Measurements from ENCODE around the gene R3HCC1L.
A peak's percentile ranks its signal among the peaks of the same experiment; 100 is the strongest.

Gene R3HCC1L

DNA sequence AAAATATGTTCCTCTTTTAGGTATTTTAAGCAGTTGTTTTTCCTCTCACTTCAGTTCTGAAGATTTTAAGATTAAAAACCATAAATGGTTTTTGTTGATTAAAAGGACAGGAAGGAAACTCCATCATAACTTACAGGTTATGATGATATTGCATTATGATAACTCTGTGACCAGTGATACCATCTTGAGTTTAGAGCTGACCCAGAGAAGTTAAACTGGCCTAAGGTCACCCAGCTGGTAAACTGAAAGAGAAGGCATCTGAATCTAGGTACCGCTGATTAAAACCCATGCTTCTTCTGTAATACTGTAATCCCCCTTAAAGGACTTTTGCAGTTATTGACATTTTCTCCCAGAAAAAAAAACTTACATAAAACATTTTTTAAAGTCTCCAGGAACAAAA is 103.9 kb downstream of the R3HCC1L start:
- no peak for DNase-seq

DNA sequence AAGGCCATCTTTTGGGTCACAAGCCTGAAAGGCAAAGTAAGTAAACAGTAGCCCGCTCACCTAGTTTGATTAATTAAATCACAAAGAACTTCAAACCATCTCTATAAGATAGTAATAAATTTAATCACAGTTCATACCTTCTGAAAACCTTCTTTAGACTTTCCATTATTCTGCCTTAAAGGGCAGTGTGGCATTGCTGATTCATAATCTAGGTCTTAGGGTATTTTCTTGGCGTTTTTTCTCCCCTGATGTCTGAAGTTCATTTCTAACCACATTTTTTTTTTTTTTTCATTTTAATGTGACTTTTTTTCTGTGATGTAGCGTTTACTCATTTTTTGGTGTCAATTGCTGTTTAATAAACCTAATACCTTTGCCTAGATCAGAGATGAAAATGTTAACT is 106.1 kb downstream of the R3HCC1L start:
- DNase-seq, result no peak

DNA sequence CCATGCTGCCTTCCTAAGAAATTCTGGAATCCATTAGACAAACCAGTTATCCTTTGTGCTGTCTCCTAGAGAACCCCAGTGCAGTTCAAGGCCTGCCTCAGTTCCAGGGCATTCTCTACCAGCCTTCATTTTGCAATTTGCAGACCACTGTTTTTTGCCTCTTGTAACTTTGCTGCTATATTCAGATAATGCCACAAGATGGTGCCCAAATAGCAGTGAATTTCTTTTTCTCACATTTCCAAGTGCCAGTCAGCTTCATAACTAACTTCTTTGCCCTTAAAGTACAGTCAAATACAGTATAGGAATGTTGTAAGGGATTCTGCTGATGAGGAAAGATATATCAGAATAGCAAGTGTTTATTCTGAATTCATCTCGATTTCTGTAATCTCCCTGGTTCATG is 108.4 kb downstream of the R3HCC1L start:
- DNase-seq, result no peak

DNA sequence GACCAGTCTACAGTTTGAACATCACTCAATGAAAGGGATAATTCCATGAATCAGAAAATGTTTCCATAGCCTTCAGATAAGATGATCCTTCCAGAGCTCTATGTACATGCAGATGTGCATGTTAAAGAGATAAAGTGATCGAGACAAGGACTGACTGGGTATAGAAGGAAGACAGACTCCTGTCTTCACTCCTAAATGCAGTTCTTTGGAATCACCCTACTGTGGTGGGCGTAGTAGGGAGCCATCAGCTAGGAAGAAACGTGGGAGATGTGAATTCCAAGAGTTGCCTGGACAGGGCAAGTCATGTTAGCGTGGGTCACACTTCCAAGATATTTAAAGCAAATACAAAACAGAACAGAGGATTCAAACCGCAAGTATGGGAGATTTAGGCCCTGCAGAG is 109.7 kb downstream of the R3HCC1L start:
- DNase-seq, result no peak

DNA sequence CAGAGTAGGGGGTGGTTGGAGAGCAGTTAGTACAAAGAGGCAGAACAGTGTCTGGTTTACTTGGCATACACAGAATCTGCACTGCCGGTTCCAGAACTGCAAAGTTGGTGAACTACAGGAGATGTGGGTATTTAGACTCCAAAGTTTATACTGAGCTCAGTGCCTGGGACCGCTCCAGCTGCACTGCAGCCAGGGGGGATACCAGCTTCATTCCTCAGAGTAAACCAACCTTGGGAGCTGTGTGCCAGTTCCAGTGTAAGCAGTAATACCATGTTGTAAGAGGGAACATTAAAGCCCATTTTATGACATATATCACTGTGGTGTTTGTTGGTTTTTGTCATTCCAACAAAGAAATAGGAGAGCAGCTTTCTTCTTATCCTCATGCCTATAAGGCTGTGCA is 110.1 kb downstream of the R3HCC1L start:
- no peak for DNase-seq

DNA sequence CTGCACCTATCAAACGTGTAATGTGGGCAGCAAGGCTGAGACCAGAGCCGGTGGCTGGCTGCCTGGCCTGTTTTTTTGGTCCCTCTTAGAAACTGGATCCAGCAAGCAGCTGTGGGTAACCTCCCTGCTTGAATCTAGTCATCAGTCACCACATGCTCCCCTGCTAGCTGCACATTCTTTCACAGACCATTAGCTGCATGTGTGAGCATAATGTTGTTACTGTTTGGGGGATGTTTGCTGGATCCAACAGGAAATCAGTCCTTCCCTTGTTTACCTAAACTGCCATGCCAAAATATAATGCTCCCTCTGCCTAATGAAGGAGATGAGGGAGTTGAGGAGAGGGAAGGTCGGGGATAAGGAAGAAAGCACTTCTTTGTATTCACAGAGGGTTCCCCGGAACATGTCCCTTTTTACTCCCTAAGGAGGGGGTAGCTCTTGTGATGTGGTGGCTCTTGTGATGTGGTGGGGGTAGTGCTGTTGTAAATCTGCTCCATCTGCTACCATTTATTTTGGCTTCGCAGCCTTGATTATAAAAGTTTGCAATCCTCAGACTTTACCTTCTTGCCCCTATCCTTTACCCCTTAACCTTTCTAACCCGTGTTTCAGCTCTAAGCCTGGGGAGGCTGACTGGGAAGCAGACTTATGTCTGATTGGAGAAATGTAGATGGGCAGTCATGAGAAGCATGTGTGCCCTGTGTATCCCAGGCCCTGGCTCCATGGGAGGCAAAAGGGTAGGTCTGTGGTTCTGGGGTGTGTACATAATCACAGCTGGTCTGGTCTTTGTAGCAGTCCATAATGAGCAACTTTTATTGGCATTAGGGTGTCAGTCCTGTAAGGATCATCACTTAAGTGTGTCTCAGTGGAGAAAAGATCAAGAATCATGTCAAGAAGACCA is 112.7 kb downstream of the R3HCC1L start:
- DNase-seq, result no peak

DNA sequence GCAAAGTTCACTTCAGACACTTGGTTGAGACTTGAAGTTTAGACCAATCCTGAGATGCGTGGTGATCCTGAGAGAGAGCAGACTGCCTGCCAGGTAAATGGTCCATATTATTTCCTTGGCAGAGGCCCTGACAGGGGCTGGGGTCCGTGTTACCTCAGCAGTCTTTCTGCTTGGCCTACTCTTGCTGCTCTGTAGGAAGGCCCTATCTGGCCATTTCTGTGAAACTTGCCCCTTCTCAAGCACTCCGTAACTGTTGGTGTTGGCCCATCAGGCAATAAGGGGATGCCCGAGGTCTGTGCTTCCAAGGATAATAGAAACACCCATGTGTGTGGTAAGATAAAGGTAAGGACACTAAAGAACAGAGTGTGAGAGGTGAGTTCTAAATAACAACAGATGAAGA is 113.6 kb downstream of the R3HCC1L start:
- DNase-seq, result no peak

DNA sequence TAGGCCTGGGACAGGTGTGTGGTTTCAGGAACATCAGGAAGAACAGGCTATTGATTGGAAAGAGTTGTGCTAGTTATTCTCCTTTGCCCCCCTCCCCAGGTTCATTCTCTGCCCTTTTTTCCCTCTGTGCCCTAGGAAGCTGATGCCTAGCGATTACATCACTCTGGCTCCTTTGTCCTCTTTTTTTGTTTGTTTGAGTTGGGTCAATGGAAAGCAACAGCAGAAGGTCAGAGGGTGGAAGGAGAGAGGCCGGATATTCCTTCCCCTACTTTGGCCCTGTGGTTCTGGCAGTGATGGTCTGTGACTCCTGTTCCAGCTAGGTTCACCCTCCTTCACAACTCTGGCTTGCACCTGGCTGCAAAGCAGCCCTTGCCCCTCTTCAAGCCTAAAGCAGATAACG is 114.7 kb downstream of the R3HCC1L start:
- no peak for DNase-seq

DNA sequence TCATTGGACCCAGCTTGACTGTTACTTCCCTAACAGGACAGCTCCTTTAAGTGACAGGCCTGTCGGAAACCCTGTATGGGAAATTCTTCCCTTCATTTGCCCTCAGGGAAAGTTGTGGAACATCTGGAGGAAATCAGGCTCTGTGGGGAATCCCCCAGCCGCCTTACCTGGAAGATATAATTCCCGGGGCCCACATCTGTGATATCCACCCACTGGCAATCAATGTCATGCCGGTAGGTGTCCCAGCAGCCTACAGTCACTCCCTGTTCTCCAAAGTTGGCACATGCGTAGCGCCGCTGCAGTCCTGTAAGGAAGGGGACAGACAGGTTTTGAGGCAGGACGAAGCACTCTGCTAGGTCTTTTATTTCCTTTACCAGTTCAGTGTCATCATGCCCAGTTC is 116.9 kb downstream of the R3HCC1L start:
- DNase-seq, result no peak

DNA sequence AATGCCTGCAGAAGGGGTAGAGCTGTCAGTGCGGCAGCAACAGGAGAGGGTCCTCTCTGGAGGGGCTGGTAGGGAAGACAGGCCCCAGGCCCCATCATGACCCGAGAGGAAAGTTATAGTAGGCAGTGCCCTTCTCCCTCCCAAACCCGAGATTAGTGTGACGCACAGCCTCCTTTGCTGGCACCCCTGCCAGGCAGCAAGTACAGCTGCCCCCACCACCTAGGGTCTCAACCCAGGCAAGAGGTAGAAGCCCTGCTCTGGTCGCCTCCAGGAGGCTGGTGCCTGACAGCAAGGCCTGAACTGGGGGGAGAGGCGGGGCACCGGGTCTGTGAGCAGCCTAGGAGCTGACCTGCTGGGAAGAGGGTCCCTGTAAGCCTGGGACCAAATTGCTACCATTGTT is 118.0 kb downstream of the R3HCC1L start:
- DNase-seq, result no peak

DNA sequence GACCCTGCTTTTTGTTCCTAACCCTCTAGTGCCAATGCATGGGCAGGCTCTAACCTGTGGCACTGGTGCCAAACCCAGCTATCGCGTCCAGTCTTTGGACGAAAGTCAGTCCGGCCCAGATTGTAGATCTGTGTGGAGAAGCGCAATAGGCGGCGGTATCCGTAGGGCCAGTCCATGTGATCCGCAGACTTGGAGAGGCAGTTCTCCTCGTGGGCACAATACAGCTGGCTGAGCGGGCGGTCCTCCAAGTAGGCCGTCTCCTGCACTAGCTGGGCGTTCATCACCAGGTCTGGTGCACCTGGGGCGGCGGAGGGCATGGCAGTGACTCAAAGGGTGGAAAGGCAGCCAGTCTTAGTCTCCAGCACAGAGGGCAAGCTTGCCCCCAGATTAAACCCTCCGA is 119.0 kb downstream of the R3HCC1L start:
- DNase-seq, result no peak

DNA sequence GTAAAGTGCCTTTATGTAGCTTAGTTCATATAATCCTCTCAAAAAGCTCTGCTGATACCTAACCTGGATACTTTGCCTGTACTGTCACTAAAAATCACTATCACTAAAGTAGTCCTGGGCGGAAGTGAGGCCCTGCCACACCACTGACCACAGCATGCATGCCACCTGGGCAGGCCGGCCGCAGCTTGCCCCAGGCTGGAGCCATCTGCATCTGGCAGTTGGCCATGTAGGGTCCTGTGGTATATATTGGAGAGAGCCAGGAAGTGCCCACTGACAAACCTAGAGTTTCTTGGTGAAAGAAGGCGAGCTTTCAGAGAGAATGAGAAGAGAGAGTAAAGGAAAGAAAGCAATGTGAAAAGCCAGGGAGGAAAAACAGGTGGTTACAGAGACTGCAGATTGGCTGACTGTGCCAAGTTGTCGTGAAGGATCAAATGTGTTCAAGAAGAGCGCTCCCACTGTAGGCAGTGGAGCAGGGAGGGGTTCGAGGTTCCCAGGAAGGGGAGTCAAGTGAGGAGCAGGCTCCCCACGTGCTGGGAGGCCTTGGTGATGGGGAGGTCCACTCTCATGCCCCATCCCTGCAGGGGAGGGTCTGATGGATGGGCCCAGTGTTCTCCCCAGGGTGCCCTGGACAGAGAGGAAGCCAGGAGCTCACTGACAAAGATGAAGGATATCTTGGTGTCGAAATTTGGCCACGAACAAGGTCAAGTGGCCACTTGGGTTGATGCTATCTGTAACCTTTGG is 119.9 kb downstream of the R3HCC1L start:
- no peak for DNase-seq

DNA sequence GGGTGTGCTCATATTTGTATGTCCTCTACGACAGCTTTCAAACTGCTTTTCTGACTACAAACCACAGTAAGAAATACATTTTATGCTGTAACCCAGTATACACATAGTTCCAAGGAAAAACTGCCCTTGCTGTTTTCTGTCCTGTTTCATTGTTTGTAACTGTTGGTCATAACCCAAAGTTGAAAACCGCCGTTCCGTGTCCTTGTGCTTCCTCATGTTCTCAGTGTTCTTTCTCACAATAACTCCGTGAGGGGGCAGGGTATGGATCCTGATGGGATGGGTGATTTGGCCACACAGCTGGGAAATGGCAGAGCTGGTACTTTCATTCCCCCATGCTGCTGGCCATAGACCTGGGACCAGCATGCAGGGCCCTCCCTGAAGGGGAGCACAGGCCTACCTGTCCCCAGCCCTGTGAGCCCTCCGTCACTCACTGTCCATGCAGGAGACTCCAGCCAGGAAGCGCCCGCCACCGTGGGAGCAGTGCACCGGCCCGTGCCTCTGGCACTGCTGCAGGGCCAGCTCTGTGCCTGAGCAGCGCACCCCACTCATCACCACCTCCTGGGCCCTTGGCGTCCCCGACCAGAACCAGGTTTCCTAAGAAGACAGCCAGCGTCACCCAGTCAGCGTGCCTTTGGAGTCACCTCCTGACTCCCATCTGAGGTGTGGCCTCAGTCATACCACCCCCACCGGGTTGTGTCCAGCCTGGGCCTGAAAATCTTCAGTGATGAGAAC is 120.9 kb downstream of the R3HCC1L start:
- DNase-seq, result no peak

DNA sequence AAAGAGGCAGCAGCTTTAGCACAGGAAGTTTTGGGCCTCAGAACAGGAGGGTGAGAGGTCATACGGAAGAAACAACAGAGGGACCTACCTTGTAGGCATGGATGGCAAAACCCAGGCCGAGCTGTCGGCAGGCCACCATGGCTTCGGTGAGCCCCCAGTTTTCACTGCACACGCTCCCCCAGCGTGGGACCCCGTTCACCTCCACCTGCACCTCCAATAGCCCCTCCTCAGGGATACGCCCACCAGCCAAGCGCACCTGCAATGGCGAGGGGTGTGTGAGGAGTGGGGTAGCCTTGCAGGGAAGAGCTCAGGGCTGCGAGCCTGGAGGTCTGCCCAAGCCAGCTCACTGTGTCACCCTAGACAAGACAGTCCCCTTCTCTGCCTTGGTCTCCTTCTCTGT is 122.2 kb downstream of the R3HCC1L start:
- DNase-seq, result no peak

DNA sequence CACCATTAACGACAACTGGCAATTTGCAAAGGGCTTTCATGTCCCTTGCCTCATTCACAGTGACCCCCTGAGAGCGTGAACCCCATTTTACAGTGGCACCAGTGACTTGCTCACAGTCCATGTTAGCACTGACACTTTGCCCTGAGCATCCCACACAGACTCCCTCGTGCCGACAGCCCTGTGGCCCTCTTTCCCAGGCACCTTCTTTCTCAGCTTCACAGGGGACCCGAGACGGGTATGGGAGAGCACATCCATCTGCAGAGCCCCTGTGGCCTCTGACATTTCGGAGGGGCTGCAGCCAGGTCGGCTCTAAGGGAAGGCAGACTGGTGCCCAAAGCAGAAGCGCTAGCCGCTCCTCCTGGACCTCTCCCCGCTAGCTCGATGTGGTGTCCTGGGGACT is 122.7 kb downstream of the R3HCC1L start:
- DNase-seq, result no peak

DNA sequence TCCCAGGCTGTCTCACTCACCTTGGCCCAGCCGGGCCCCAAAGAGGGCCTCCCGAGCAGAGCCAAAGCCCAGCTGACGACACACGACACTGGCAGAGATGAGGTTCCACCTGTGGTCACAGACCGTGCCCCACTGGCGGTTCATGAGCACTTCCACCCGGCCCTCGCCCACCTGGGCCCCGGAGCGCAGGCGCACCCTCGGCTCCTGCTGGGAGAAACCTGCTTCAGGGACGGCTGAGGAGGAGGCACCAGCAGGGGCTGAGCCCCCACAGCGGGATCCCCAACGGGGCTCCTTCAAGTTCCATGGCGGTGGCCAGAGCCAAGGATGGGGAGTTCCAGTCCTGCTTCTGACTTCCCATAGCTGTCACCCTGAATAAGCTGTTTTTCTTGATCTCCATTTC is 123.5 kb downstream of the R3HCC1L start:
- no peak for DNase-seq

DNA sequence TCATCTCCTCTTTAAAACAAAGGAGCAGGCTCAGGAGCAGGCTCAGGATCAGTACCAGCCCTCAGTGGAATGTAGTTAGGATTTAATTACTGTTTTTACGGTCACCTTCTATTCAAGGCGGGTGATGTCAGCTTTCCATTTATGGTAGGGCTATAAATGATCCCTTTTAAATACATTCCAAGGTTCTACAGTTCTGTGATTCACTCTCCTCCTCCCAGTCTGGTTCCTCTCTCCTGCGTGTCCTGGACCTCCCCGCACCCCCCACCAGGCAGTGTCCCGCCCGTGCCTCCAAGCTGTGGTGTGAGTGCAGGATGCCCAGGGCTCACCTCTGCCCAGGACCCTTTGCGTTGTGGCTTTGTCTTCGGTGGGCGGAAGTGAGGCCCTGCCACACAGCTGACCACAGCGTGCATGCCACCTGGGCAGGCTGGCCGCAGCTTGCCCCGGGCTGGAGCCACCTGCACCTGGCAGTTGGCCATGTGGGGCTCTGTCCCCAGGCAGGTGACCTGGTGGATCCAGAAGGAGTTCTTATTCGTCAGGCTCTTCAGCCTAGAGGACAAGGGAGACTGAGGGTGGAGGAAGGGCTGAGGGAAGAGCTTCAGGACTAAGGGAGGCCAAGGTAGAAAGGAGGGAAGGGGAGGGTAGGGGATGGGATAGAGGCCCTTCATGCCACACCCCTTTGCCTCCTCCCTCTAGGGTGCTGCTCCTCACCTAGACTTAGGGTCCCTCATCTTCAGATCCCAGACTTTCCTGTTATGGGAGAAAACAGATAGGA is 124.4 kb downstream of the R3HCC1L start:
- DNase-seq, result no peak

DNA sequence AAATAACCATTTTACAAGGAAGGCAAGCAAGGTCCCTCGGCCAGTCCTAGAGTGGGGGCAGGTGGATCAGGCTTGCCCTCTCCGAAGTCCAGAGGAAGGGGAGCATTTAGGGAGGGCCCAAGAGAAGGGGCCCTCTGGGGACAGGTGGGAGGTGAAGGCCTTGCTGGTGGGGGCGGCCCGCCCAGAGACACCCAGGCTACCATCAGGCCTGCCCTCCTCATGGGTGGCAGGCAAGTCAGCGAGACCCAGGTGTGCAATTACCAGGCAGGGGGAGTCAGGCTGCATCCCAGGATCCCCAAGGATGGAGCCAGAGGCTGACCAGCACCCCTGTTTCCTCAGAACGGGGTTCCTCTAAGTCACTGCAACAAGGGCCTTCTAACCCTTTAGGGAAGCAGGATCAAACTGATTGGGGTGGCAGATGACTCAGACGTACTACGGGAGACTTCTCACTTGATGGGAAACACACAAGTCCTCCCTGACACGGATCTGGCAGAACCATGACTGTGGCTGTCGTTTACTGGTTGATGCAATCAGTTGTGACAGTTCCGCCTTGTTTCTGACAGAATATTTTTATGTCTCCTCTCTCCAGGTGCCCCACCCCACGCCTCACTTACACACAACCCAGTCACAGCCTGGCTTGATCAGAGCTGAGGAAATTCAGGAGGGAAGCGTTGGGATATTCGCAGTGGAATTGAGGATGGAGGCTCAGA is 125.3 kb downstream of the R3HCC1L start:
- peak; percentile 60 for DNase-seq

DNA sequence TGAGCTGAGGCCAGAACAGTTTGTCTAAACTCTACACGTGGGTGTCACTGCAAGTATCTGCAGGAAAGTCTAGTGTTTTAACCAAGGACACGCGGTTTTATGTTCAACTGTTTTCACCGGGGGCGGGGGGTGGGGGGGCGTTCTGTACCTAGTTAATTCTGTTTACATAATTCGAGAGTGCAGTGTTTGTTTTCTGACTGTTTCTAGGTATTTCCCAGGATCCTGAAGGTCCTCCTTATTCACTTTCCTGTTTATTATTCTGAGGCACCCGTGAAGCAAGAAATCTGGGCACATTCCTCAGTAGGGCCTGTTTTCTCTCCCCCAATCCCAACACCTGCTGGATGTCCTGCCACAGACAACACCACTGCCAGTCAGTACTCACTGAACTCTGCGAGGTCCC is 125.9 kb downstream of the R3HCC1L start:
- no peak for DNase-seq

DNA sequence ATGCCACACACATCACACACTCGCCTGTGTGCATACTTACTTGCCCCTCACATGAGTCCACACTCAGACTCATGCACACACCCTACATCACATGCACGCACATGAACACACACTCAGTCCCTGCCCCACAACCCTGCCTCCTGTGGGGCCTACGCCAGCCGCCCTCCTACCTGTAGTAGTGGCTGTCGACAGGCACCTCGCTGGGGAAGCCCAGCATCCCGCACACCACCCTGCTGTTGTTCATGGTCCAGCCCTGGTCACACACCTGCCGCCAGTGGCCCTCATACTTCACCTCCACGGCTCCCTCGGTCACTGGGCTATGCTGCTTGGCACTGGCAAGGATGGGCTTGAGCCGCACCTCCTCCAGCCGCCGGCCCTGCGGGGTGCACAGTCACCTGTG is 126.3 kb downstream of the R3HCC1L start:
- no peak for DNase-seq

DNA sequence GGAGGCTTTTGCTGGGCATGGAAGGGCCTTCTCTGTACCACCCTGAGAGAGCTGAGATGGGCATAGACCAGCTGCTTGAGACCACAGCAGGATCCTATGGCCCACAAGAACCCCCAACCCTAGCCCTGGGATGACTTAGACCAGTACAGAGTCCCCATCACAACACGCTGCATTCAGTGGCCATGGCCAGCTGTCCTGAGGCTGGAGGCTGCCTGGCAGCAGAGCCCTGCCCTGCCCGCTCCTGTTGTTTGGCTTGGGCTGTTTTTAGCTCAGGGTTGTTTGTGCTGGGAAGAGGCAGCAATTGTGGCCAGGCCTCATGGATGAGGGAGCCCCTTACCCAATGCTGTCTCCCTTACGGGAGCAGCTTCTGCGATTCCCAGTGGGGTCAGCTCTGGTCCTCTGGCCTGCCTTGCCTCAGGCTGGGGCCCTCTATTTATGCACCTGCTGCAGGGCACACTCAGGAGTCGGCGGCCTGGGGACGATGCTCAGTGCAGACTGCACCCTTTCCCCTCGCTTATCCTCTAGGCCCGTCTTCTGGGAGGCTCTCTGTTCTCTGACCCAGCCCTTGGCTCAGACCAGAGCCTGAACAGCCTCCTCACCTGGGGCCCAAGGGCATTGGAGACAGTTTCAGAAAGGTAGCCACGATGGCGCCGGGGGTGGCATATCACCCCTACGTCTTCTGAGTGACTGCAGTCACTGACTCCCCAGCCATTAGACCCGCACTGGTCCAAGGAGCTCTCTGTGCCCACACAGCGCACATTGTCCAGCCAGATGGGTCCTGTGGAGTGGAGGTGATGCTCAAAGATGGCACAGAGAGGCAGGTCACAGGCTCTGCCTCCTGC is 127.2 kb downstream of the R3HCC1L start:
- DNase-seq, result no peak

All from CD4-positive, alpha-beta T cell treated with Interleukin-15 for 1 hour (primary cell).